ENCODE data around the gene PADI2. TPM values are rescaled to one million over a fixed set of nuclear protein-coding genes. Genes with fewer than 3 reads are reported as not detected.

PADI2 gene
- total RNA-seq, 2 donors from 2014 or later: 177 to 211 TPM

DNA sequence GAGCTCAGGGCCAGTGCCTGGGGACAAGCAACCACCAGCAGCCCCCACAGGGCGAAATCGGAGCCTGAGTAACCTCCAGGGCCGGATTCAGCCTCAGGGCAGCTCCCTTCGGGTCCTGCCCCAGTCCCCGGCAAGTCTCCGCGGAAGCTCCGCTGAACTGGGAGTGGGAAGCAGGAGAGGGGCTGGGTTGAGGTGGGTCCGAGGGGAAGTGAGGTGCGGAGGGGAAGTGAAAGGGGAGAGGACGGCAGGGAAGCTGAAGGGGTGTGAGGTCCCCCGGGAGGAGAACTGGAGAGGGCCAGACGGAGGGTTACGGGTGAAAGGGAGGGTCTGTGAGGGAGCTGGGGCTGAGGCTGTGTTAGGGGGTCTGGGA, 560 bp downstream of the PADI2 start:
- TF ChIP-seq, protein P1, sequence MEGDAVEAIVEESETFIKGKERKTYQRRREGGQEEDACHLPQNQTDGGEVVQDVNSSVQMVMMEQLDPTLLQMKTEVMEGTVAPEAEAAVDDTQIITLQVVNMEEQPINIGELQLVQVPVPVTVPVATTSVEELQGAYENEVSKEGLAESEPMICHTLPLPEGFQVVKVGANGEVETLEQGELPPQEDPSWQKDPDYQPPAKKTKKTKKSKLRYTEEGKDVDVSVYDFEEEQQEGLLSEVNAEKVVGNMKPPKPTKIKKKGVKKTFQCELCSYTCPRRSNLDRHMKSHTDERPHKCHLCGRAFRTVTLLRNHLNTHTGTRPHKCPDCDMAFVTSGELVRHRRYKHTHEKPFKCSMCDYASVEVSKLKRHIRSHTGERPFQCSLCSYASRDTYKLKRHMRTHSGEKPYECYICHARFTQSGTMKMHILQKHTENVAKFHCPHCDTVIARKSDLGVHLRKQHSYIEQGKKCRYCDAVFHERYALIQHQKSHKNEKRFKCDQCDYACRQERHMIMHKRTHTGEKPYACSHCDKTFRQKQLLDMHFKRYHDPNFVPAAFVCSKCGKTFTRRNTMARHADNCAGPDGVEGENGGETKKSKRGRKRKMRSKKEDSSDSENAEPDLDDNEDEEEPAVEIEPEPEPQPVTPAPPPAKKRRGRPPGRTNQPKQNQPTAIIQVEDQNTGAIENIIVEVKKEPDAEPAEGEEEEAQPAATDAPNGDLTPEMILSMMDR (IDR thresholded peaks at IDR 0.05): no peak
- H3K4me1 ChIP-seq: peaks cover 4% of the 10 kb centered on the region
- H3K9me3 ChIP-seq: no peaks in the 10 kb centered on the region
- peak overlapping the region; percentile 47 for H3K4me3 ChIP-seq
- H3K27ac ChIP-seq: no peak overlapping the region
- H3K27me3 ChIP-seq: no peaks in the 10 kb centered on the region
- no peaks in the 10 kb centered on the region for H3K36me3 ChIP-seq
- intact Hi-C loops (cut with DNase I): no loop called here
- DNase-seq: no peak
- peak overlapping the region; percentile 38 to 99 for H3K9ac ChIP-seq (ENCODE audit: low read depth in 2 of 2, low read length in 2 of 2)

DNA sequence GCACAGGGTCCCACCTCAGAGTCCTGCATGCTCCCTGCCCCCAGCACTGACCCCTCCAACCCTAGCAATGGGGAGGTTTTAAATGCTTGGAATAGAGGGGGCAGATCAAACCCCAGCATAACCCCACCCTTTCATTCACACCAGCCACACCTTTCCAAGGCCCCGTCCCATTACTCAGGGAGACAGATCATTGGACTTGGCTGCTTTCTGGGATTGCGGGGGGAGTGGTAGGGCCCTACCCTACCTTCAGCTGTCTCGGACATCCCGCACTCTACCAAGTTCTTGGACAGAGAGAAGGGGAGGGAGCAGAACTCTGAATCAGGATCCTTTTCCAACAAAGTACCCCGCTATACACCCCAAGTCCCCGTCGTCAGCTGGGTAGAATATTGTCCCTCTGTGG, 983 bp downstream of the PADI2 start:
- Histone ChIP-seq H3K36me3 (no peaks in the 10 kb centered on the region), H3K9ac (ENCODE audit: low read depth in 2 of 2, low read length in 2 of 2) (peak overlapping the region; percentile 38 to 99), H3K4me3 (peak overlapping the region; percentile 47), H3K4me1 (peaks cover 4% of the 10 kb centered on the region), H3K27me3 (no peaks in the 10 kb centered on the region), H3K27ac (no peak overlapping the region), H3K9me3 (no peaks in the 10 kb centered on the region)
- intact Hi-C loops (cut with DNase I): no loop called here
- DNase-seq: no peak
- TF ChIP-seq, protein P1 (IDR thresholded peaks at IDR 0.05): no peak

DNA sequence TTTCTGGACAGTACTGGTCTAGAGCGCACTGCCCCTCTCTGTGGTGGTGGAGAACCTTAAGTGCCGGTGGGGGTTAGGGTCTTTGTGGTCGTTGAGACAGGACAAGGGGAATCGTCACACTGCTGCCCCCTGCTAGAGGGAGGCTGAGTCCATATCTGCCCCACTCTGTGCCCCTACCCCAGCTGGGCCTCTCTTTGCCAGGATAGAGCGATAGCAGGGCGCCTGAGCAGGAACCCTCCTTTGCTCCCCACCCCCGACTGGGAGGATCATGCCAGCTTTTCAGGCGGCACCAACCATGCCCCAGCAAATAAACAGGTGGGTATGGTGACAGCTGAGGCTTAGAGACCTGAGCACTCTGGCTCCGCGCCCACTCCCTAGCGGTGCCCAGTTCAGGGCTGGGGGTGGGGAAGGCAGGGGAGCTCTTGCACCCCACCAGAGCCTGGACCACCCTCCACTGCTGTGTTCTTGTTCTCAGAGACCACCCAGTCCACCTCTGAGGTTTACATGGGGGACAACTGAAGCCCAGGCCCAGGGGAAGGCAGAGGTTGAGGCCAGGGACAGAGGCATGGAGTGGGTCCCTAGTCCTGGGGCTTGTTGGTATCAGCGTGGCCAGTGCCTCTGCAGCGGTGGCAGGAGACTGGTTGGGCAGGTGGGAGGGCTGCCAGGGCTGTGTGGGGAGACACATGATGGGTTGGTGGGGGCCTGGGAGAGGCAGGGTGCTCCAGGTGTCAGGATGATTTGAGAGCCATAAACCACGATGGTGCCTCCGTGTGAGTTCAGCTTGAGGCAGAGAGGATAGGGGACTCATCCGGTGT, 1.6 kb downstream of the PADI2 start:
- intact Hi-C loops (cut with DNase I): no loop called here
- Histone ChIP-seq H3K9me3 (no peaks in the 10 kb centered on the region), H3K27ac (no peak overlapping the region), H3K36me3 (no peaks in the 10 kb centered on the region), H3K27me3 (no peaks in the 10 kb centered on the region), H3K4me3 (peak overlapping the region; percentile 47), H3K4me1 (peaks cover 3% of the 10 kb centered on the region), H3K9ac (ENCODE audit: low read depth in 2 of 2, low read length in 2 of 2) (peak overlapping the region; percentile 0 to 99)
- DNase-seq: no peak
- TF ChIP-seq, protein P1 (IDR thresholded peaks at IDR 0.05): no peak

DNA sequence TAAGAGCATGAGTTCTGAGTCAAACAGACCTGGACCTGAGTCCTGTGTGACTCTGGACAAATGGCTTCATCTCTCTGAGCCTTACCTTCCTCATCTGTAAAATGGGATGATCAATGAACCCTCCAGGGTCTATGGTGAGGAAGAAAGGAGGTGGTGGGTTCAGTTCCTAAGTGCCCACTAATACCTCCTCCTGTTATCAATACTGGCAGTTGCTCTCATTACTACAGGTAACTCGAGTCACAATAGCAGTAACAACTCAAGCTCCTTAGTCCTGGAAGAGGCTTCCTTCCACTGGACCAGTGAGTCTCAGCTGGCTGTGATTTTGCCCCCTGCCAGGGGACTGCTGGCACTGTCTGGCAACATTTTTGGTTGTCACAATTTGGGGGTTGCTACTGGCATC, 2.6 kb downstream of the PADI2 start:
- DNase-seq: no peak
- TF ChIP-seq, protein P1 (IDR thresholded peaks at IDR 0.05): no peak
- Histone ChIP-seq H3K9ac (ENCODE audit: low read depth in 2 of 2, low read length in 2 of 2) (no peak overlapping the region), H3K9me3 (no peaks in the 10 kb centered on the region), H3K4me3 (no peak overlapping the region), H3K36me3 (no peaks in the 10 kb centered on the region), H3K27me3 (no peaks in the 10 kb centered on the region), H3K27ac (no peak overlapping the region), H3K4me1 (peaks cover 6% of the 10 kb centered on the region)
- intact Hi-C loops (cut with DNase I): no loop called here

DNA sequence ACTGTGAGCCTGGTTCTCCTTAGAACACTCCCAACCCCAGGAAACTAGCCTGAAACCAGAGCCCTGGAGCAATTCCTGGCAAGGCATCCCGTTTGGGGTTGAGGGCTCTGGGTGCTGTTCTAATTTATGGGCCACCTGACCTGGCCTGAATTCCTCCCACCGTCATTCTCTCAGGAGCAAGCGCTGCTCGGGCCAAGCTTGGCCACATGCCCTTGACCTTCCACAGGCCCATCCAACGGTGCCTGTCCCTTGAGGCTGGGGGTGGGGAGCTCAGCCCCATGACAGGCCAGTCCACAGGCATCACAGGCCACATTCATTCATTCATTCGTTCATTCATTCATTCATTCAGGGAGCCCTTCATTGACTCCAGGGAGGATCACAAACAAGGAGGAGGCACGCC, 5.3 kb downstream of the PADI2 start:
- TF ChIP-seq, protein P1 (IDR thresholded peaks at IDR 0.05): no peak
- Histone ChIP-seq H3K9ac (ENCODE audit: low read depth in 2 of 2, low read length in 2 of 2) (peak overlapping the region in 1 of 2 donors; percentile 43), H3K4me1 (peaks cover 16% of the 10 kb centered on the region), H3K27me3 (no peaks in the 10 kb centered on the region), H3K9me3 (no peaks in the 10 kb centered on the region), H3K36me3 (no peaks in the 10 kb centered on the region), H3K4me3 (no peak overlapping the region), H3K27ac (no peak overlapping the region)
- intact Hi-C loops (cut with DNase I): no loop called here
- no peak for DNase-seq

Data from colonic mucosa (tissue), 4 donors.